DOHH2 (cell line): Measurements from ENCODE around the gene TUFT1.

Source experiments
- EZH2phosphoT487 ChIP-seq: fragments of 200-600 bp; sonication (generic); IDR thresholded peaks from 2 replicates; pipeline ENCODE4 v1.6.1; 2017; ENCODE audit warnings: borderline replicate concordance, mild to moderate bottlenecking, antibody characterized with exemption, low read length, moderate library complexity, mixed read lengths
- TF ChIP-seq, protein P1 (sequence below): fragments of 200-600 bp; sonication (generic); IDR thresholded peaks from one replicate; pipeline ENCODE4 v1.5.1; 2014; ENCODE audit warnings: antibody characterized with exemption, mild to moderate bottlenecking, low read depth, low read length; ENCODE audit not compliant: poor library complexity, severe bottlenecking

DNA sequence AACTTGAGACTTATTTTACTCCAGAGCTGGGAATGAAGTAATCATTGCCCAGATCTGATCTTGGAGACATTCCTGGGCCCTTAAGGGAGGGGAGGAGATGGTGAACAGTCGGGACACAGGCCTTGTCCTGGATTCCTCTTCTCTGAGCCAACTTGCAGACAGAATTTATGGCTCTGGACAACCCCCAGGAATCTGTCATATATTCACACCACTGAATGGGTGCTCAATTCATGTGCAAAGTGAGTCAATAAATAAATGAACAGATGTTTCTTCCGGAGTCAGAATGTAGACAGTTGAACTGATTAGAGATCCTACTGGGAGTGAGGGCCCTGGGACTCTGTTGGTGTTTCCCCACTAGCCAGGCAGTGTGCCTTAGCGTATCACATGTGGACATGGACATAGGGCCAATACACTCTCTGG, 2.6 kb downstream of the TUFT1 start:
- TF ChIP-seq, protein P1, sequence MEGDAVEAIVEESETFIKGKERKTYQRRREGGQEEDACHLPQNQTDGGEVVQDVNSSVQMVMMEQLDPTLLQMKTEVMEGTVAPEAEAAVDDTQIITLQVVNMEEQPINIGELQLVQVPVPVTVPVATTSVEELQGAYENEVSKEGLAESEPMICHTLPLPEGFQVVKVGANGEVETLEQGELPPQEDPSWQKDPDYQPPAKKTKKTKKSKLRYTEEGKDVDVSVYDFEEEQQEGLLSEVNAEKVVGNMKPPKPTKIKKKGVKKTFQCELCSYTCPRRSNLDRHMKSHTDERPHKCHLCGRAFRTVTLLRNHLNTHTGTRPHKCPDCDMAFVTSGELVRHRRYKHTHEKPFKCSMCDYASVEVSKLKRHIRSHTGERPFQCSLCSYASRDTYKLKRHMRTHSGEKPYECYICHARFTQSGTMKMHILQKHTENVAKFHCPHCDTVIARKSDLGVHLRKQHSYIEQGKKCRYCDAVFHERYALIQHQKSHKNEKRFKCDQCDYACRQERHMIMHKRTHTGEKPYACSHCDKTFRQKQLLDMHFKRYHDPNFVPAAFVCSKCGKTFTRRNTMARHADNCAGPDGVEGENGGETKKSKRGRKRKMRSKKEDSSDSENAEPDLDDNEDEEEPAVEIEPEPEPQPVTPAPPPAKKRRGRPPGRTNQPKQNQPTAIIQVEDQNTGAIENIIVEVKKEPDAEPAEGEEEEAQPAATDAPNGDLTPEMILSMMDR, result no peak
- no peak for TF ChIP-seq EZH2phosphoT487
